ENCODE data around the gene PTX3.

- TF ChIP-seq CTCF (IDR thresholded peaks at IDR 0.05) = no peak
- TF ChIP-seq POLR2A (IDR thresholded peaks at IDR 0.05) = no peak
These were observed 27.2 kb downstream of the PTX3 start for GRCh38 chr3:157463816-157464215.

Data from body of pancreas (tissue), 4 donors.